ENCODE results near the gene SRSF12. TPM values are rescaled to one million over a fixed set of nuclear protein-coding genes. Genes with fewer than 3 reads are reported as not detected.

Gene SRSF12
- total and polyA plus RNA-seq, 7 donors = 0.36 to 3.6 (median 1.1) TPM; not detected in 2

DNA sequence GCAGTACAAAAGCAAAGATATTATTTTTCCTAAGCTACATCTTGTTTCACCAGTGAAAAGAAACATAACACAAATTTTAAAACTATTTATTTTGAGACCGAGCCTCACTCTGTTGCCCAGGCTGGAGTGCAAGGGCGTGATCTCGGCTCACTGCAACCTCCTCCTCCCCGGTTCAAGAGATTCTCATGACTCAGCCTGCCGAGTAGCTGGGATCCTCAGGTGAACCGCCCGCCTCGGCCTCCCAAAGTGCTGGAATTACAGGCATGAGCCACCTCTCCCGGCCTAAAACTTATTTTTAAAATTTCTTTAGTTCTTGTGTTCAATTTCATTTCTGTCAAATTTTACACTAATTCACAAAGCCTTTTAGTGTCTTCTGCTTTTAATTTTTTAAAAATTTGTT, 5.9 kb downstream of the SRSF12 start:
- no peaks in the 10 kb centered on the region for H3K9me3 ChIP-seq
- H3K27me3 ChIP-seq = no peaks in the 10 kb centered on the region
- DNase-seq = no peak
- WGBS, 2 donors = 96 to 98% methylated on average over 9 of the region's 9 CpGs
- intact Hi-C loops (cut with DNase I) = no loop called here
- H3K4me1 ChIP-seq = peaks cover 0 to 6% (median 3%) of the 10 kb centered on the region in 4 donors
- no peak overlapping the region for H3K27ac ChIP-seq
- H3K36me3 ChIP-seq = no peaks in the 10 kb centered on the region
- H3K4me3 ChIP-seq = no peak overlapping the region
- no peak for TF ChIP-seq EP300 (IDR thresholded peaks at IDR 0.05)
- TF ChIP-seq, protein P1, sequence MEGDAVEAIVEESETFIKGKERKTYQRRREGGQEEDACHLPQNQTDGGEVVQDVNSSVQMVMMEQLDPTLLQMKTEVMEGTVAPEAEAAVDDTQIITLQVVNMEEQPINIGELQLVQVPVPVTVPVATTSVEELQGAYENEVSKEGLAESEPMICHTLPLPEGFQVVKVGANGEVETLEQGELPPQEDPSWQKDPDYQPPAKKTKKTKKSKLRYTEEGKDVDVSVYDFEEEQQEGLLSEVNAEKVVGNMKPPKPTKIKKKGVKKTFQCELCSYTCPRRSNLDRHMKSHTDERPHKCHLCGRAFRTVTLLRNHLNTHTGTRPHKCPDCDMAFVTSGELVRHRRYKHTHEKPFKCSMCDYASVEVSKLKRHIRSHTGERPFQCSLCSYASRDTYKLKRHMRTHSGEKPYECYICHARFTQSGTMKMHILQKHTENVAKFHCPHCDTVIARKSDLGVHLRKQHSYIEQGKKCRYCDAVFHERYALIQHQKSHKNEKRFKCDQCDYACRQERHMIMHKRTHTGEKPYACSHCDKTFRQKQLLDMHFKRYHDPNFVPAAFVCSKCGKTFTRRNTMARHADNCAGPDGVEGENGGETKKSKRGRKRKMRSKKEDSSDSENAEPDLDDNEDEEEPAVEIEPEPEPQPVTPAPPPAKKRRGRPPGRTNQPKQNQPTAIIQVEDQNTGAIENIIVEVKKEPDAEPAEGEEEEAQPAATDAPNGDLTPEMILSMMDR (IDR thresholded peaks at IDR 0.05) = no peak
- no peak for TF ChIP-seq POLR2AphosphoS5 (IDR thresholded peaks at IDR 0.05)
- no peak for TF ChIP-seq POLR2A (IDR thresholded peaks at IDR 0.05)

DNA sequence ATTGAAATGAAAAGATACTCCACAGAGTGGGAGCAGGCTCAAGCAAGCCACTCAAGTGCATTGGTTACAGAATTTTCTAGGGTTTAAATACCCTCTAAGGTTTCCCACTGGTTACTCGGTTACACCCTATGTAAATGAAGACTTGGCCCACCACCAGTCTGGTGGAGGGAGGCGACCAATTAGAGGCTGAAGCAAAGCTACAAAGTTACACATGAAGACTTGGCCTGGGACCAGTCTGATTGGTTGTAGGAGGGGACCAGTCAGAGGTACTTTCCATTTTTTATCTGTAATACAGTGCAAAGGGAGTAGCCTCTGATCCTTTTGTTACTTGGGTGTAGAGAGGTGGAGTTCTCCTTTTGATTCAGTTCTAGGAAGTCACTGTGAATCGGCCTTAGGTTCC, 7.6 kb downstream of the SRSF12 start:
- no peaks in the 10 kb centered on the region for H3K4me1 ChIP-seq
- intact Hi-C loops (cut with DNase I) = no loop called here
- H3K27ac ChIP-seq = no peak overlapping the region
- no peak overlapping the region for H3K4me3 ChIP-seq
- no peaks in the 10 kb centered on the region for H3K36me3 ChIP-seq
- 85 to 92% methylated on average over 3 of the region's 3 CpGs for WGBS, 2 donors
- H3K27me3 ChIP-seq = no peaks in the 10 kb centered on the region
- DNase-seq = no peak
- TF ChIP-seq POLR2AphosphoS5 (IDR thresholded peaks at IDR 0.05) = no peak
- TF ChIP-seq EP300 (IDR thresholded peaks at IDR 0.05) = no peak
- TF ChIP-seq POLR2A (IDR thresholded peaks at IDR 0.05) = no peak
- TF ChIP-seq, protein P1 (IDR thresholded peaks at IDR 0.05) = no peak
- no peaks in the 10 kb centered on the region for H3K9me3 ChIP-seq

DNA sequence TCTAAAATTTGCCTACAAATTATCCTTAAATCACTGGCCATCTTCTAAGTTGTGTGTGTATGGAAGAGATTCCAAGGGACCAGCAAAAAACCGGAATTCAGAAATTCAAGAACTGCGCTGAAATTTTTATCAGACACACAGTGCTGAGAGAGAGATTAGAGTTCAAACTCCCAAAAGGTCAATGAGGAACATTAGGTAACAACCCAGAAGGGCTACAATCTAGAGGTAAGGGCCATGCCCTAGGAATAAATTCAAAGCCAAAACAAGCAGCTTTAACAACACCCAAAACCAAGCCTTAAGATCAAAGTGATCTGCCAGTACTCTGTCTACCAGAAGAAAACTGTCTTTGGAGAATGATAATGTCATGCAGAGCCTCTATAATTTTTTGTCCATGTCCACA, 17.8 kb downstream of the SRSF12 start:
- no peaks in the 10 kb centered on the region for H3K4me1 ChIP-seq
- H3K9me3 ChIP-seq = no peaks in the 10 kb centered on the region
- 93 to 98% methylated on average over 2 of the region's 2 CpGs for WGBS, 2 donors
- H3K27me3 ChIP-seq = no peaks in the 10 kb centered on the region
- no peak overlapping the region for H3K27ac ChIP-seq
- no peak overlapping the region for H3K4me3 ChIP-seq
- intact Hi-C loops (cut with DNase I) = no loop called here
- DNase-seq = no peak
- peaks cover 0 to 6% (median 0%) of the 10 kb centered on the region in 4 donors for H3K36me3 ChIP-seq
- TF ChIP-seq, protein P1 (IDR thresholded peaks at IDR 0.05) = no peak

DNA sequence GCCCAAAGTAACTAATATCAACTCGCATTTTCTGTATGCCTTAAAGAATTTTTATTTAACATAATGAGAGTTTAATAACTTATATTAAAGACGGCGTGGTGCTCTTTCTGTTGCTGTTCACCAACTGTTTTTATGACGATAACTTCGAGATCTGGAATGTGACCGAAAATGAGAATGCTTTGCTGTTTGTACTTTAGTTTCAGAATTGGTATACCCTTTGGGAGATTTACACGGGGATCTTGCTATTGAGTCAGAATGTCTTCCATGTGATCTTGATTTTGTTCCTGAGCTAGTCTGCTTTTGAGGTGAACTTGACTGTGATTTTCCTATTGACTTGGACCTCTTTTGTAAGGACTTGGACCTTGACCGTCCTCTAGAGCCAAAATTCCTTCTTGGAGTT, 19.4 kb downstream of the SRSF12 start:
- TF ChIP-seq POLR2A (IDR thresholded peaks at IDR 0.05) = no peak
- TF ChIP-seq, protein P1 (IDR thresholded peaks at IDR 0.05) = no peak
- no peak for TF ChIP-seq EP300 (IDR thresholded peaks at IDR 0.05)
- no peak for TF ChIP-seq POLR2AphosphoS5 (IDR thresholded peaks at IDR 0.05)
- no peak overlapping the region for H3K4me3 ChIP-seq
- WGBS, 2 donors = 86 to 89% methylated on average over 8 of the region's 8 CpGs
- H3K27me3 ChIP-seq = no peaks in the 10 kb centered on the region
- no peak overlapping the region for H3K27ac ChIP-seq
- DNase-seq = no peak
- H3K9me3 ChIP-seq = no peaks in the 10 kb centered on the region
- peaks cover 0 to 6% (median 0%) of the 10 kb centered on the region in 4 donors for H3K36me3 ChIP-seq
- intact Hi-C loops (cut with DNase I) = no loop called here
- no peaks in the 10 kb centered on the region for H3K4me1 ChIP-seq

DNA sequence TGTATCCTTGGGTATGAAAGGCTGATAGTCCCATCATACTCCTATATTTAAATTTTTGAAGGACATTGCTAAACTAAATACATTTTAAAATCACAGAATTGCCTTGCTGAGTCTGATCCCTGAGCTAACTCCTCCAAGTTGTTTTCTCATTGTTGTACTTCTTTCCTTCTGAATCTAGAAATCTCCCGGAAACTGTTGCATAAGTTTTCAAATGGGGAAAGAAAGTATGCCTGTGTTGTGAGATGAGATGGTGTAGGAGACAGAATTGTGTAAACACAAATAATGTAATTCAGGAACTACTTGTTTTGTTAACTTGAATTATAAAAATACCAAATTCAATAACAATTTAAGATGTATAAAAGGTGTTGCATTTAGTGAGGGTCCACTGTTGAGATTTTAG, 30.0 kb downstream of the SRSF12 start:
- no peaks in the 10 kb centered on the region for H3K27me3 ChIP-seq
- no peak for DNase-seq
- peaks cover 0 to 52% (median 37%) of the 10 kb centered on the region in 4 donors for H3K4me1 ChIP-seq
- H3K36me3 ChIP-seq = peaks cover 11 to 30% (median 21%) of the 10 kb centered on the region in 4 donors
- TF ChIP-seq, protein P1 (IDR thresholded peaks at IDR 0.05) = no peak
- TF ChIP-seq POLR2A (IDR thresholded peaks at IDR 0.05) = no peak
- no peak for TF ChIP-seq POLR2AphosphoS5 (IDR thresholded peaks at IDR 0.05)
- TF ChIP-seq EP300 (IDR thresholded peaks at IDR 0.05) = no peak
- H3K4me3 ChIP-seq = no peak overlapping the region
- H3K9me3 ChIP-seq = no peaks in the 10 kb centered on the region
- H3K27ac ChIP-seq = no peak overlapping the region
- intact Hi-C loops (cut with DNase I) = no loop called here
- 81 to 82% methylated on average over 1 of the region's 1 CpG for WGBS, 2 donors

Measured in sigmoid colon (tissue), 7 donors.